Heart right ventricle (tissue), 16 donors: ENCODE data around the gene VSNL1. TPM values are rescaled to one million over a fixed set of nuclear protein-coding genes. Genes with fewer than 3 reads are reported as not detected.

Experiments used
- ATAC-seq, 8 donors: fragments of 200-7000 bp; cut with Tn5 transposase; one replicate each; pipeline ENCODE4 v1.9.1; 2020; ENCODE audit warnings: mild to moderate bottlenecking in 8 of 8, moderate library complexity in 8 of 8, moderate number of reproducible peaks in 1 of 8
- DNase-seq, 2 donors: peaks; one replicate each; pipeline ENCODE4 v3.0.0-alpha.2; 2020
- H3K27ac ChIP-seq, 10 donors: fragments of 200-600 bp; sonication (generic) in 2 of 10; one replicate each; pipeline versions ENCODE4 v1.5.0 to v1.8.0; 2020 to 2022; ENCODE audit warnings: mild to moderate bottlenecking in 3 of 10
- H3K27me3 ChIP-seq, 7 donors: fragments of 200-600 bp; one replicate each; pipeline ENCODE4 v1.8.0; 2021 to 2022; ENCODE audit warnings: mild to moderate bottlenecking in 2 of 7
- H3K36me3 ChIP-seq, 9 donors: fragments of 200-600 bp; sonication (generic) in 1 of 9; one replicate each; pipeline versions ENCODE4 v1.5.0 to v1.8.0; 2020 to 2022; ENCODE audit warnings: mild to moderate bottlenecking in 2 of 9
- H3K4me1 ChIP-seq, 9 donors: fragments of 200-600 bp; sonication (generic) in 1 of 9; one replicate each; pipeline versions ENCODE4 v1.5.0 to v1.8.0; 2020 to 2022; ENCODE audit warnings: mild to moderate bottlenecking in 4 of 9
- H3K4me3 ChIP-seq, 10 donors: fragments of 200-600 bp; sonication (generic) in 2 of 10; one replicate each; pipeline versions ENCODE4 v1.5.0 to v1.8.0; 2020 to 2022; ENCODE audit warnings: mild to moderate bottlenecking in 7 of 10, moderate library complexity in 2 of 10
- H3K9me3 ChIP-seq, 11 donors: fragments of 200-600 bp in 10 of 11; sonication (generic) in 2 of 11; one replicate each; pipeline versions ENCODE4 v1.5.0 to v1.8.0; 2013 to 2022; ENCODE audit warnings: mild to moderate bottlenecking in 2 of 11, control low read depth in 1 of 11, moderate library complexity in 1 of 11
- CTCF ChIP-seq, 9 donors: fragments of 200-600 bp; sonication (generic) in 2 of 9; IDR thresholded peaks; one replicate each; pipeline versions ENCODE4 v1.5.0 to v1.8.0; 2021 to 2022; ENCODE audit warnings: antibody characterized with exemption in 9 of 9, mild to moderate bottlenecking in 5 of 9, moderate library complexity in 1 of 9
- WGBS, 2 donors: extraction: QIAGEN DNeasy Blood & Tissue Kit; methylation state at CpG; one replicate each; pipeline ENCODE4 v1.1.7; 2013; ENCODE audit warnings: inconsistent platforms in 1 of 2; 5-methylcytosine and 5-hydroxymethylcytosine counted together
- intact Hi-C, 10 donors: fragments of 100-400 bp; cut with DNase I; formaldehyde crosslinking; loops; one replicate each; pipeline versions ENCODE4 v1.11.1 to v1.14.2; 2022
- polyA plus RNA-seq, 2 donors: library from polyadenylated mRNA; stranded (reverse); fragments of 200-250 nt; gene quantifications; one replicate each; pipeline ENCODE4 v1.2.3, GENCODE V29; 2013
- total RNA-seq, 10 donors: library from RNA; stranded (reverse); fragmentation: NEBNext Ultra II Directional in 3 of 10; extraction: Animal tissue kit (Norgen Biotek cat#: 25700) in 3 of 10; gene quantifications; one replicate each; pipeline versions ENCODE4 v1.2.1 to v1.2.4, GENCODE V29; 2021 to 2023
- donor health status: Arrhythmogenic right ventricular cardiomyopathy.
- donor health status: ischemic (EF 13 %, LVEDD 7.1; RV severe dilation, severe dysfunction).
- donor health status: healthy with polysubstance abuse.
- donor health status: DM: no; HTN: yes; CAD: no.
- donor health status: DM: no; HTN: no; CAD: no.
- donor health status: ischemic (EF 25% LVEDD 6.9; RV normal size, moderate dysfunction).
- donor health status: ischemic (EF 25% LVEDD 5.7; RV mildly dilated, moderate dysfunction).
- donor health status: healthy.
- donor health status: DM: yes; HTN: yes; CAD: no.
- donor health status: Ischemic cardiomyopathy.
- donor health status: ischemic (EF 35%, LVEDD 5.7; RV mildly dilated, moderate dysfunction).
- donor health status: nonischemic (EF 11% LVEDD 7.7; RV severe dilation, severe dysfunction).
- donor health status: DM: yes; HTN: yes; CAD: no.
- donor health status: PGD.
- donor health status: ischemic (EF 29% LVEDD 5.4; RV normal size, mild dysfunction).
- donor health status: nonischemic (EF 23%, LVEDD 6.1; RV moderate dilation, normal function).

VSNL1 gene
- total and polyA plus RNA-seq, 12 donors = 5.9 to 24.3 (median 17.3) TPM

GRCh38 chr2:17547737-17548136 is 7.2 kb downstream of the VSNL1 start:
- no peaks in the 10 kb centered on the region for H3K4me1 ChIP-seq
- no peaks in the 10 kb centered on the region for H3K9me3 ChIP-seq
- no peaks in the 10 kb centered on the region for H3K36me3 ChIP-seq
- TF ChIP-seq CTCF (IDR thresholded peaks at IDR 0.05) = no peak
- WGBS, 2 donors = 66 to 69% methylated on average over 5 of the region's 5 CpGs
- intact Hi-C loops = loop anchor here in 1 of 10 donors (10.0 kb wide), 1 partner anchor 97 kb away; no protein-coding TSS in a partner anchor
- DNase-seq (no peak), ATAC-seq (no peak)
- H3K27me3 ChIP-seq = peaks cover 0 to 45% (median 17%) of the 10 kb centered on the region in 7 donors
- no peak overlapping the region for H3K4me3 ChIP-seq
- H3K27ac ChIP-seq = no peak overlapping the region

- WGBS, 2 donors = 89 to 90% methylated on average over 2 of the region's 2 CpGs
- TF ChIP-seq CTCF (IDR thresholded peaks at IDR 0.05) = no peak
- H3K36me3 ChIP-seq = no peaks in the 10 kb centered on the region
- intact Hi-C loops = loop anchor here in 1 of 10 donors (10.0 kb wide), 1 partner anchor 56 kb away; no protein-coding TSS in a partner anchor
- H3K9me3 ChIP-seq = no peaks in the 10 kb centered on the region
- DNase-seq (no peak), ATAC-seq (no peak)
- H3K27ac ChIP-seq = no peak overlapping the region
- H3K4me1 ChIP-seq = no peaks in the 10 kb centered on the region
- no peak overlapping the region for H3K4me3 ChIP-seq
- peaks cover 0 to 16% (median 2%) of the 10 kb centered on the region in 7 donors for H3K27me3 ChIP-seq
These were observed 10.4 kb downstream of the VSNL1 start for GRCh38 chr2:17550907-17551306.

- Histone ChIP-seq H3K27ac (no peak overlapping the region), H3K27me3 (no peaks in the 10 kb centered on the region), H3K4me3 (no peak overlapping the region), H3K4me1 (peaks cover 0 to 7% (median 0%) of the 10 kb centered on the region in 9 donors), H3K36me3 (no peaks in the 10 kb centered on the region), H3K9me3 (no peaks in the 10 kb centered on the region)
- 85 to 89% methylated on average over 1 of the region's 1 CpG for WGBS, 2 donors
- no peak for TF ChIP-seq CTCF (IDR thresholded peaks at IDR 0.05)
- no peak for ATAC-seq
- DNase-seq = no peak
- intact Hi-C loops = loop anchor here in 1 of 10 donors (10.0 kb wide), 1 partner anchor 60 kb away; no protein-coding TSS in a partner anchor
These were observed 14.7 kb downstream of the VSNL1 start for GRCh38 chr2:17555150-17555549.

GRCh38 chr2:17557596-17557995 is 17.1 kb downstream of the VSNL1 start:
- ATAC-seq (no peak), DNase-seq (no peak)
- no peaks in the 10 kb centered on the region for H3K36me3 ChIP-seq
- no peak for TF ChIP-seq CTCF (IDR thresholded peaks at IDR 0.05)
- H3K4me1 ChIP-seq = peaks cover 0 to 7% (median 0%) of the 10 kb centered on the region in 9 donors
- intact Hi-C loops = loop anchor here in 1 of 10 donors (10.0 kb wide), 1 partner anchor 63 kb away; no protein-coding TSS in a partner anchor
- H3K27ac ChIP-seq = no peak overlapping the region
- 57 to 69% methylated on average over 5 of the region's 5 CpGs for WGBS, 2 donors
- no peaks in the 10 kb centered on the region for H3K9me3 ChIP-seq
- no peaks in the 10 kb centered on the region for H3K27me3 ChIP-seq
- no peak overlapping the region for H3K4me3 ChIP-seq
